Mesenchymal stem cell (in vitro differentiated cells and primary cell): ENCODE data around the gene DNPEP.
A peak's percentile ranks its signal among the peaks of the same experiment; 100 is the strongest.

Source experiments
- DNase-seq: peaks from one replicate; pipeline ENCODE4 v3.0.0-alpha.2; 2013
- H2AFZ ChIP-seq: one replicate; pipeline ENCODE4 v1.6.1; 2013; ENCODE audit warnings: low read depth, mild to moderate bottlenecking, control low read depth, inconsistent platforms, low read length, moderate library complexity
- H2AK5ac ChIP-seq: 2 replicates; pipeline ENCODE4 v1.6.1; 2013; ENCODE audit warnings: low read length, moderate library complexity, mild to moderate bottlenecking, inconsistent platforms; ENCODE audit not compliant: severe bottlenecking
- H2BK120ac ChIP-seq: one replicate; pipeline ENCODE4 v1.6.1; 2013; ENCODE audit warnings: low read depth, mild to moderate bottlenecking, inconsistent platforms, low read length, moderate library complexity
- H2BK12ac ChIP-seq, 2 experiments: one replicate each; pipeline ENCODE4 v1.6.1; 2013; ENCODE audit warnings: inconsistent platforms in 2 of 2, low read length in 2 of 2, mild to moderate bottlenecking in 2 of 2, moderate library complexity in 2 of 2, control low read depth in 1 of 2
- H2BK15ac ChIP-seq: one replicate; pipeline ENCODE4 v1.6.1; 2013; ENCODE audit warnings: mild to moderate bottlenecking, low read depth, inconsistent platforms; ENCODE audit not compliant: poor library complexity, severe bottlenecking
- H2BK5ac ChIP-seq: 2 replicates; pipeline ENCODE4 v1.6.1; 2013; ENCODE audit warnings: low read depth, mild to moderate bottlenecking, low read length, control low read depth, inconsistent platforms; ENCODE audit not compliant: poor library complexity, severe bottlenecking
- H3K14ac ChIP-seq, 2 experiments: one replicate each; pipeline ENCODE4 v1.6.1; 2013; ENCODE audit warnings: inconsistent platforms in 2 of 2, low read length in 2 of 2, control low read depth in 1 of 2, mild to moderate bottlenecking in 1 of 2, moderate library complexity in 1 of 2
- H3K18ac ChIP-seq, 2 experiments: one replicate each; pipeline ENCODE4 v1.6.1; 2013; ENCODE audit warnings: inconsistent platforms in 2 of 2, low read length in 2 of 2, control low read depth in 1 of 2, low read depth in 1 of 2, mild to moderate bottlenecking in 1 of 2
- H3K23ac ChIP-seq, 2 experiments: one replicate each; pipeline ENCODE4 v1.6.1; 2013; ENCODE audit warnings: inconsistent platforms in 2 of 2, low read length in 2 of 2, mild to moderate bottlenecking in 2 of 2, moderate library complexity in 2 of 2, control low read depth in 1 of 2
- H3K27ac ChIP-seq: 2 replicates; pipeline ENCODE4 v1.5.1; 2013; ENCODE audit warnings: mild to moderate bottlenecking, moderate library complexity, low read length, control low read depth, inconsistent platforms; ENCODE audit not compliant: poor library complexity, severe bottlenecking
- H3K27me3 ChIP-seq, 2 experiments: 2 replicates each; pipeline versions ENCODE4 v1.6.1 to v1.7.0; 2013; ENCODE audit warnings: low read length in 2 of 2, mild to moderate bottlenecking in 2 of 2, moderate library complexity in 2 of 2, control low read depth in 1 of 2, inconsistent platforms in 1 of 2; ENCODE audit not compliant: control insufficient read depth in 1 of 2, insufficient read depth in 1 of 2
- H3K36me3 ChIP-seq, 2 experiments: 2 replicates each; pipeline versions ENCODE4 v1.6.1 to v1.7.0; 2013; ENCODE audit warnings: low read length in 2 of 2, control low read depth in 1 of 2, inconsistent platforms in 1 of 2, low read depth in 1 of 2, mild to moderate bottlenecking in 1 of 2; ENCODE audit not compliant: insufficient read depth in 2 of 2, control insufficient read depth in 1 of 2
- H3K4ac ChIP-seq, 2 experiments: one replicate each; pipeline ENCODE4 v1.6.1; 2013; ENCODE audit warnings: inconsistent platforms in 2 of 2, low read length in 2 of 2, mild to moderate bottlenecking in 2 of 2, moderate library complexity in 2 of 2, control low read depth in 1 of 2, low read depth in 1 of 2
- H3K4me1 ChIP-seq: 2 replicates; pipeline ENCODE4 v1.6.1; 2013; ENCODE audit warnings: low read depth, low read length, control low read depth; ENCODE audit not compliant: control insufficient read depth, insufficient read depth
- H3K4me2 ChIP-seq: 2 replicates; pipeline ENCODE4 v1.6.1; 2013; ENCODE audit warnings: low read length, mild to moderate bottlenecking, inconsistent platforms; ENCODE audit not compliant: poor library complexity, severe bottlenecking
- H3K4me3 ChIP-seq, 2 experiments: 2 replicates each; pipeline versions ENCODE4 v1.5.1 to v1.7.0; 2013; ENCODE audit warnings: low read length in 2 of 2, mild to moderate bottlenecking in 2 of 2, control low read depth in 1 of 2, low read depth in 1 of 2; ENCODE audit not compliant: insufficient read depth in 1 of 2
- H3K79me1 ChIP-seq: replicated peaks from 2 replicates; pipeline ENCODE4 v1.6.1; 2013; ENCODE audit warnings: mild to moderate bottlenecking, control low read depth, low read length, inconsistent platforms; ENCODE audit not compliant: poor library complexity, severe bottlenecking
- H3K9ac ChIP-seq: 2 replicates; pipeline ENCODE4 v1.7.0; 2013; ENCODE audit warnings: mild to moderate bottlenecking, low read length, moderate library complexity
- H3K9me3 ChIP-seq: 2 replicates; pipeline ENCODE4 v1.7.0; 2013; ENCODE audit warnings: mild to moderate bottlenecking, low read length; ENCODE audit not compliant: control insufficient read depth
- H4K8ac ChIP-seq: one replicate; pipeline ENCODE4 v1.6.1; 2013; ENCODE audit warnings: inconsistent platforms, mild to moderate bottlenecking, low read length, moderate library complexity
- H4K91ac ChIP-seq: one replicate; pipeline ENCODE4 v1.6.1; 2013; ENCODE audit warnings: mild to moderate bottlenecking, low read length, inconsistent platforms
- WGBS: methylation state at CpG from one replicate; pipeline ENCODE4 v1.1.7; 2013; ENCODE audit warnings: mixed read lengths; 5-methylcytosine and 5-hydroxymethylcytosine counted together

DNPEP gene

GRCh38 chr2:219421323-219421722 is 33.6 kb upstream of the DNPEP start:
- no peak overlapping the region for H2AFZ ChIP-seq
- no peak overlapping the region for H3K27ac ChIP-seq
- no peak overlapping the region for H3K4me3 ChIP-seq
- H3K27me3 ChIP-seq, result peaks cover 9 to 10% of the 10 kb centered on the region in 2 experiments
- H3K9me3 ChIP-seq, result no peaks in the 10 kb centered on the region
- H2BK15ac ChIP-seq, result no peak overlapping the region
- no peak overlapping the region for H3K4ac ChIP-seq
- no peak overlapping the region for H3K4me2 ChIP-seq
- H3K79me1 ChIP-seq, result no peaks in the 10 kb centered on the region
- H3K36me3 ChIP-seq, result no peaks in the 10 kb centered on the region
- no peak for DNase-seq
- no peak overlapping the region for H2AK5ac ChIP-seq
- H3K4me1 ChIP-seq, result peaks cover 25% of the 10 kb centered on the region
- no peak overlapping the region for H2BK120ac ChIP-seq
- no peak overlapping the region for H3K18ac ChIP-seq
- H2BK12ac ChIP-seq, result no peak overlapping the region
- H4K8ac ChIP-seq, result no peak overlapping the region
- no peak overlapping the region for H4K91ac ChIP-seq
- no peak overlapping the region for H3K23ac ChIP-seq
- H3K14ac ChIP-seq, result no peak overlapping the region
- no peak overlapping the region for H3K9ac ChIP-seq
- H2BK5ac ChIP-seq, result no peak overlapping the region
- WGBS, result 91% methylated on average over 17 of the region's 17 CpGs

- no peak overlapping the region for H3K4ac ChIP-seq
- H2BK5ac ChIP-seq, result no peak overlapping the region
- no peak overlapping the region for H3K4me3 ChIP-seq
- H2AK5ac ChIP-seq, result no peak overlapping the region
- WGBS, result 95% methylated on average over 8 of the region's 8 CpGs
- H3K36me3 ChIP-seq, result no peaks in the 10 kb centered on the region
- no peak overlapping the region for H3K14ac ChIP-seq
- H3K4me1 ChIP-seq, result peaks cover 25% of the 10 kb centered on the region
- H2BK15ac ChIP-seq, result no peak overlapping the region
- H2AFZ ChIP-seq, result no peak overlapping the region
- no peaks in the 10 kb centered on the region for H3K9me3 ChIP-seq
- H3K27ac ChIP-seq, result no peak overlapping the region
- peaks cover 9 to 10% of the 10 kb centered on the region in 2 experiments for H3K27me3 ChIP-seq
- no peak overlapping the region for H2BK120ac ChIP-seq
- no peak overlapping the region for H3K23ac ChIP-seq
- DNase-seq, result no peak
- no peak overlapping the region for H3K18ac ChIP-seq
- H4K91ac ChIP-seq, result no peak overlapping the region
- H2BK12ac ChIP-seq, result no peak overlapping the region
- no peaks in the 10 kb centered on the region for H3K79me1 ChIP-seq
- H4K8ac ChIP-seq, result no peak overlapping the region
- no peak overlapping the region for H3K4me2 ChIP-seq
- no peak overlapping the region for H3K9ac ChIP-seq
Measured at GRCh38 chr2:219420687-219421086, 33.0 kb upstream of the DNPEP start.

GRCh38 chr2:219419331-219420197 is 31.9 kb upstream of the DNPEP start:
- Histone ChIP-seq H2BK15ac (peak overlapping the region; percentile 36), H4K91ac (no peak overlapping the region), H3K79me1 (no peaks in the 10 kb centered on the region), H3K36me3 (no peaks in the 10 kb centered on the region), H4K8ac (no peak overlapping the region), H2BK12ac (no peak overlapping the region), H3K27me3 (peaks cover 9 to 10% of the 10 kb centered on the region in 2 experiments), H2AK5ac (no peak overlapping the region), H2AFZ (no peak overlapping the region), H3K9me3 (no peaks in the 10 kb centered on the region), H2BK120ac (no peak overlapping the region), H3K27ac (no peak overlapping the region), H2BK5ac (no peak overlapping the region), H3K4ac (no peak overlapping the region), H3K14ac (no peak overlapping the region), H3K23ac (no peak overlapping the region), H3K4me1 (peaks cover 23% of the 10 kb centered on the region), H3K9ac (no peak overlapping the region), H3K4me3 (no peak overlapping the region), H3K18ac (no peak overlapping the region), H3K4me2 (no peak overlapping the region)
- DNase-seq, result no peak
- WGBS, result 76% methylated on average over 7 of the region's 9 CpGs

GRCh38 chr2:219419012-219419324 is 31.3 kb upstream of the DNPEP start:
- Histone ChIP-seq H3K4me2 (no peak overlapping the region), H3K9ac (no peak overlapping the region), H2BK12ac (peak overlapping the region in 1 of 2 experiments; percentile 21), H3K14ac (peak overlapping the region in 1 of 2 experiments; percentile 76), H3K79me1 (no peaks in the 10 kb centered on the region), H3K36me3 (no peaks in the 10 kb centered on the region), H3K4ac (no peak overlapping the region), H2BK5ac (no peak overlapping the region), H3K18ac (no peak overlapping the region), H2BK15ac (no peak overlapping the region), H3K23ac (peak overlapping the region in 1 of 2 experiments; percentile 46), H2AFZ (no peak overlapping the region), H4K91ac (no peak overlapping the region), H2BK120ac (no peak overlapping the region), H3K9me3 (no peaks in the 10 kb centered on the region), H2AK5ac (peak overlapping the region; percentile 47), H3K4me1 (peaks cover 23% of the 10 kb centered on the region), H3K4me3 (peak overlapping the region in 1 of 2 experiments; percentile 29), H3K27ac (no peak overlapping the region), H3K27me3 (peaks cover 9 to 10% of the 10 kb centered on the region in 2 experiments), H4K8ac (no peak overlapping the region)
- WGBS, result 62% methylated on average over 12 of the region's 12 CpGs
- DNase-seq, result no peak
